Liver (tissue), 9 donors: ENCODE data around the gene PTPRN2. TPM values are rescaled to one million over a fixed set of nuclear protein-coding genes. Genes with fewer than 3 reads are reported as not detected.

Experiments
- DNase-seq: peaks from one replicate; pipeline ENCODE4 v3.0.0-alpha.2; 2017; ENCODE audit warnings: low spot score
- H3K27ac ChIP-seq, 2 donors: one replicate each; pipeline ENCODE4 v1.7.0; 2013; ENCODE audit warnings: inconsistent platforms in 2 of 2, low read length in 2 of 2, control low read depth in 1 of 2, low read depth in 1 of 2, mild to moderate bottlenecking in 1 of 2
- H3K27me3 ChIP-seq, 4 donors: one replicate each; pipeline versions ENCODE4 v1.6.1 to v1.7.0; 2013; ENCODE audit warnings: low read length in 3 of 4, inconsistent platforms in 1 of 4, mild to moderate bottlenecking in 1 of 4, moderate library complexity in 1 of 4; ENCODE audit not compliant: control insufficient read depth in 4 of 4, insufficient read depth in 4 of 4
- H3K36me3 ChIP-seq, 4 donors: one replicate each; pipeline versions ENCODE4 v1.6.1 to v1.7.0; 2013; ENCODE audit warnings: low read length in 3 of 4, mild to moderate bottlenecking in 3 of 4, low read depth in 1 of 4, moderate library complexity in 1 of 4; ENCODE audit not compliant: control insufficient read depth in 4 of 4, insufficient read depth in 3 of 4
- H3K4me1 ChIP-seq, 4 donors: one replicate each; pipeline versions ENCODE4 v1.6.1 to v1.7.0; 2013; ENCODE audit warnings: low read length in 3 of 4, mild to moderate bottlenecking in 3 of 4, moderate library complexity in 1 of 4; ENCODE audit not compliant: control insufficient read depth in 4 of 4, insufficient read depth in 4 of 4
- H3K4me3 ChIP-seq, 3 donors: one replicate each; pipeline versions ENCODE4 v1.6.1 to v1.7.0; 2013; ENCODE audit warnings: low read length in 3 of 3, control low read depth in 1 of 3, low read depth in 1 of 3, mild to moderate bottlenecking in 1 of 3
- H3K9ac ChIP-seq, 2 donors: one replicate each; pipeline ENCODE4 v1.7.0; 2013; ENCODE audit warnings: low read length in 2 of 2, mild to moderate bottlenecking in 2 of 2, moderate library complexity in 2 of 2, control low read depth in 1 of 2, low read depth in 1 of 2
- H3K9me3 ChIP-seq, 4 donors: one replicate each; pipeline versions ENCODE4 v1.6.1 to v1.7.0; 2013; ENCODE audit warnings: low read length in 3 of 4; ENCODE audit not compliant: control insufficient read depth in 4 of 4
- ATF3 ChIP-seq: IDR thresholded peaks from 2 replicates; pipeline ENCODE4 v1.6.1; 2016; ENCODE audit warnings: antibody characterized with exemption
- CTCF ChIP-seq: fragments of 150-350 bp; IDR thresholded peaks from 2 replicates; pipeline ENCODE4 v1.5.1; 2017; ENCODE audit warnings: improper control_type of control experiment, low read depth, low read length; ENCODE audit not compliant: missing input control
- EGR1 ChIP-seq, 2 donors: IDR thresholded peaks; 2 replicates each; pipeline ENCODE4 v1.6.1; 2016 to 2018; ENCODE audit warnings: antibody characterized with exemption in 2 of 2, low read depth in 2 of 2
- FOXA1 ChIP-seq: IDR thresholded peaks from 2 replicates; pipeline ENCODE4 v1.6.1; 2016; ENCODE audit warnings: antibody characterized with exemption
- FOXA2 ChIP-seq: IDR thresholded peaks from 2 replicates; pipeline ENCODE4 v1.6.1; 2016; ENCODE audit warnings: antibody characterized with exemption
- GABPA ChIP-seq, 2 donors: IDR thresholded peaks in 1 of 2; conservative IDR thresholded peaks in 1 of 2; 2 replicates each; pipeline ENCODE4 v1.6.1; 2016; ENCODE audit warnings: antibody characterized with exemption in 2 of 2, mild to moderate bottlenecking in 1 of 2, moderate library complexity in 1 of 2
- HNF4A ChIP-seq, 2 donors: conservative IDR thresholded peaks; 2 replicates each; pipeline ENCODE4 v1.6.1; 2016; ENCODE audit warnings: antibody characterized with exemption in 2 of 2, mild to moderate bottlenecking in 2 of 2
- HNF4G ChIP-seq: IDR thresholded peaks from 2 replicates; pipeline ENCODE4 v1.6.1; 2016; ENCODE audit warnings: antibody characterized with exemption
- JUND ChIP-seq, 2 donors: IDR thresholded peaks; 2 replicates each; pipeline ENCODE4 v1.6.1; 2016; ENCODE audit warnings: antibody characterized with exemption in 2 of 2
- MAX ChIP-seq: IDR thresholded peaks from 2 replicates; pipeline ENCODE4 v1.6.1; 2016; ENCODE audit warnings: antibody characterized with exemption
- NR2F2 ChIP-seq: IDR thresholded peaks from 2 replicates; pipeline ENCODE4 v1.6.1; 2016; ENCODE audit warnings: antibody characterized with exemption
- RAD21 ChIP-seq, 2 donors: IDR thresholded peaks; 2 replicates each; pipeline ENCODE4 v1.6.1; 2016; ENCODE audit warnings: antibody characterized with exemption in 2 of 2, mild to moderate bottlenecking in 2 of 2
- REST ChIP-seq: IDR thresholded peaks from 2 replicates; pipeline ENCODE4 v1.6.1; 2016; ENCODE audit warnings: antibody characterized with exemption, mild to moderate bottlenecking
- RXRA ChIP-seq, 2 donors: IDR thresholded peaks; 2 replicates each; pipeline ENCODE4 v1.6.1; 2017 to 2018; ENCODE audit warnings: antibody characterized with exemption in 2 of 2, mild to moderate bottlenecking in 1 of 2
- SP1 ChIP-seq: IDR thresholded peaks from 2 replicates; pipeline ENCODE4 v1.6.1; 2018; ENCODE audit warnings: antibody characterized with exemption, mild to moderate bottlenecking
- TAF1 ChIP-seq: conservative IDR thresholded peaks from 2 replicates; pipeline ENCODE4 v1.6.1; 2016; ENCODE audit warnings: antibody characterized with exemption, mild to moderate bottlenecking
- YY1 ChIP-seq: IDR thresholded peaks from 2 replicates; pipeline ENCODE4 v1.6.1; 2016; ENCODE audit warnings: antibody characterized with exemption, mild to moderate bottlenecking
- ZBTB33 ChIP-seq: IDR thresholded peaks from 2 replicates; pipeline ENCODE4 v1.6.1; 2016; ENCODE audit warnings: antibody characterized with exemption
- WGBS: extraction: QIAGEN DNeasy Blood & Tissue Kit; methylation state at CpG from one replicate; pipeline ENCODE4 v1.1.7; 2013; 5-methylcytosine and 5-hydroxymethylcytosine counted together
- polyA plus RNA-seq, 2 donors: library from polyadenylated mRNA; stranded (reverse) in 1 of 2; unstranded in 1 of 2; fragments of 200-250 nt in 1 of 2; fragments of >200 nt in 1 of 2; fragmentation: Nextera tagmentation in 1 of 2; extraction: Ambion mirVana in 1 of 2; gene quantifications; one replicate each; pipeline versions ENCODE4 v1.2.1 to v1.2.3, GENCODE V29; 2013 to 2015
- total RNA-seq, 2 donors: library from RNA; depleted of rRNA; stranded (reverse); fragments of >200 nt; gene quantifications; one replicate each; pipeline ENCODE4 v1.2.3, GENCODE V29; 2014
- donor health status: healthy.
- donor health status: healthy.
- donor health status: healthy.
- donor health status: healthy.
- donor health status: healthy.

Gene PTPRN2
- total and polyA plus RNA-seq, 4 donors = 0.75 to 1.9 (median 1.1) TPM

- no peak overlapping the region for H3K27ac ChIP-seq
- no peaks in the 10 kb centered on the region for H3K4me1 ChIP-seq
- WGBS = 94% methylated on average over 31 of the region's 31 CpGs
- H3K9me3 ChIP-seq = no peaks in the 10 kb centered on the region
- H3K36me3 ChIP-seq = no peaks in the 10 kb centered on the region
- H3K27me3 ChIP-seq = no peaks in the 10 kb centered on the region
- no peak overlapping the region for H3K4me3 ChIP-seq
- no peak for DNase-seq
- no peak overlapping the region for H3K9ac ChIP-seq
- TF ChIP-seq ZBTB33 (no peak), MAX (no peak), SP1 (no peak), FOXA1 (no peak), TAF1 (no peak), JUND (IDR thresholded peaks at IDR 0.05) (no peak), HNF4G (no peak), RAD21 (IDR thresholded peaks at IDR 0.05) (no peak), REST (no peak), EGR1 (IDR thresholded peaks at IDR 0.05; ENCODE audit: low read depth in 2 of 2) (no peak), FOXA2 (no peak), CTCF (no peak), HNF4A (conservative IDR thresholded peaks at IDR 0.05) (no peak), YY1 (no peak), ATF3 (no peak), RXRA (IDR thresholded peaks at IDR 0.05) (no peak), NR2F2 (no peak), GABPA (IDR thresholded peaks at IDR 0.05 in 1 of 2, conservative IDR thresholded peaks at IDR 0.05 in 1 of 2) (no peak)
Observed at GRCh38 chr7:158273138-158273651, 314.4 kb downstream of the PTPRN2 start.
